Dedifferentiated amniotic fluid mesenchymal stem cell (primary cell): ENCODE data around the gene SNX33.
"Not testable (repeated sequence)": the region's sequence is repeated elsewhere in the genome, so short reads cannot be mapped to it uniquely, and the experiment has no call there.

Experiments
- DNase-seq: peaks from one replicate; pipeline ENCODE4 v3.0.0-alpha.2; 2016; ENCODE audit errors: extremely low spot score

SNX33 gene, protein sequence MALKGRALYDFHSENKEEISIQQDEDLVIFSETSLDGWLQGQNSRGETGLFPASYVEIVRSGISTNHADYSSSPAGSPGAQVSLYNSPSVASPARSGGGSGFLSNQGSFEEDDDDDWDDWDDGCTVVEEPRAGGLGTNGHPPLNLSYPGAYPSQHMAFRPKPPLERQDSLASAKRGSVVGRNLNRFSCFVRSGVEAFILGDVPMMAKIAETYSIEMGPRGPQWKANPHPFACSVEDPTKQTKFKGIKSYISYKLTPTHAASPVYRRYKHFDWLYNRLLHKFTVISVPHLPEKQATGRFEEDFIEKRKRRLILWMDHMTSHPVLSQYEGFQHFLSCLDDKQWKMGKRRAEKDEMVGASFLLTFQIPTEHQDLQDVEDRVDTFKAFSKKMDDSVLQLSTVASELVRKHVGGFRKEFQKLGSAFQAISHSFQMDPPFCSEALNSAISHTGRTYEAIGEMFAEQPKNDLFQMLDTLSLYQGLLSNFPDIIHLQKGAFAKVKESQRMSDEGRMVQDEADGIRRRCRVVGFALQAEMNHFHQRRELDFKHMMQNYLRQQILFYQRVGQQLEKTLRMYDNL

DNA sequence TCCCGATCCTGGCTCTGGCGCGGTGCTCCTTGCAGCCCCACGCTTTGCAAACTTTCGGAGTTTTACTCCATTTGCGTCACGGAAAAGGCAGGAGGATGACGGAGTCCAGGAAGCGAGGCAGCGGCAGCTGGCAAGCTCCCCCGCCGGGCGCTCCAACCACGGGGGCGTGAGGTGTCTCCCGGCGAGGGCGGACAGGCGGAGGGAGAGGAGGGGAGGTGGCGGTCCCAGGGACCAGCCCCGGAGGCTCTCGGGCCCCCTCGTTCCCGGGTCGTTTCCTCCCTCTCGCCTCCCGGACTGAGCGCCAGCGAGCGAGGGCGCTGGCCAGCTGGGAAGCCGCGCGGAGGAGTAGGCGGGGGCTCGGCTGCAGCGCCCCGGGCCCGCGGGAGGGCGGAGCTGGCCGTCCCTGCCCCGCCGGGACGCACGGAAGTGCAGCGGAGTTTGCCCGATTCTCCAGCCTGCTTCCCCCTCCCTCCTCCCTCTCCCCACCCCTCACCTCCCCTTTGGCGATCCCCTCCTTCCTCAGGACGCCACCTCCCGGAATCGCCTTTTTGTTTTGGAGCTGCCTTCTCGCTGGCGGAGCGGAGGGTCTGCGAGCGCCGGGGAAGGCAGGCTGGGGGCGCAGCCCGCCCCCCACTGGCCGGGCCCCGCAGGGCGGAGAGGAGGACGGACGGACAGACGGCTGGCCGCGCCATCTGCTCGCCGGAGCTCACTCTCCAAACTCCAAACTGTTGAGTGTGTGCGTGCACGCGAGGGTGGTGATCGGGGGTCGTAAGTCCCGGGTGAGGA is at the start of gene SNX33:
SNX33 (plus strand) TSS at position 543 of the 786 bp plus-strand sequence. CDS start 1,191 bp downstream, outside the sequence.
- DNase-seq: peak; percentile 69

DNA sequence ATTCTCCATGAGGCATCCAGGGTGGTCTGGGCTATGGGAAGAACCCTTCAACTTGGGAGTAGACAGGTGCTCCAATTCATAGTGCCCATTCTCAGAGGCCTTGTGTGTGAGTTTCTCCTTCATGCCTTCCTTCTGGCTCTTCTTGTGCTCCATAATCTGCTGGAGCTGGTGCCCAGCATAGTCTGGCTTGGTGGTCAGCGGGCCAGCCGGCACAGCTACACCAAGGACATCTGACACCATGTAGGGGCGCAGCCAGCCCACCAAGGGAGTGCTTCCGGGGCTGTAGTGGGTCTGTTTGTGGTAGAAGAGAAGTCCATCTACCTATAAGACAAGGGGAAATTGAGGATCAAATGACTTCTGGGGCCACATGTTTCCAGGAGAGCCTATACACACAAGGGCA is 49.4 kb upstream of the SNX33 start:
- no peak for DNase-seq

DNA sequence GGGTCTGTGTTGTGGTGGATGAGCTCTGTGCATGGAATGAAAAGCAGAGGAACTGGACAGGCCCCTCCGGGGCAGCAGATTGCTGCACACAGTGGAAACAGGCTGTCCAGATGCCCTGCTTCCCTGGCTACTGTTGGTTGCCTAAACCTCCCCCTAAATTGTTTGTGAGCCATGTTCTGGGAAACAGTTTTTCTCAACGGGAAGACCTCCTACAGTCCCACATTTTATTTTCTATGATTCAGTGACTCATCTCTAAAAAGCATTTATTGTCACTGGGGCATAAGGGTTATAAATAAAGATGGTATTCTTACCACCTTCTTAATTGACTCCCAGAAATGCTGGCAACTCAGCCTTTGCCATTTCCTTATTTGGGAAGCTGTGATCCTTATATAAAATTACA is 48.3 kb upstream of the SNX33 start:
- DNase-seq: no peak

DNA sequence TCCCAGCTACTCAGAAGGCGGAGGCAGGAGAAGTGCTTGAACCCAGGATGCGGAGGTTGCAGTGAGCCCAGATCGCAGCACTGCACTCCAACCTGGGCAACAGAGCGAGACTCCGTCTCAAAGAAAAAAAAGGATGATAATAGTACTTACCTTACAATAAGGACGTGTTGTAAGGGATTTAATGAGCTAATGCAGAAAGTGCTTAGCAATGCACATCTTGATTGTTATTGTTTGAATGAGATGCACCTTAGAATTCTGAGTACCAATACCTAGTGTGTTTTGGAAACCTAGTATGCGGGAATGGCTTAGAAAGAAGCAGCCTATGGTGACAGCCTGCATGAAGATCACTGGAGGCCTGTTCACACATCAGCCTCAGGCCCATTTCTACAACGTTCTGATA is 41.7 kb upstream of the SNX33 start:
- no peak for DNase-seq

DNA sequence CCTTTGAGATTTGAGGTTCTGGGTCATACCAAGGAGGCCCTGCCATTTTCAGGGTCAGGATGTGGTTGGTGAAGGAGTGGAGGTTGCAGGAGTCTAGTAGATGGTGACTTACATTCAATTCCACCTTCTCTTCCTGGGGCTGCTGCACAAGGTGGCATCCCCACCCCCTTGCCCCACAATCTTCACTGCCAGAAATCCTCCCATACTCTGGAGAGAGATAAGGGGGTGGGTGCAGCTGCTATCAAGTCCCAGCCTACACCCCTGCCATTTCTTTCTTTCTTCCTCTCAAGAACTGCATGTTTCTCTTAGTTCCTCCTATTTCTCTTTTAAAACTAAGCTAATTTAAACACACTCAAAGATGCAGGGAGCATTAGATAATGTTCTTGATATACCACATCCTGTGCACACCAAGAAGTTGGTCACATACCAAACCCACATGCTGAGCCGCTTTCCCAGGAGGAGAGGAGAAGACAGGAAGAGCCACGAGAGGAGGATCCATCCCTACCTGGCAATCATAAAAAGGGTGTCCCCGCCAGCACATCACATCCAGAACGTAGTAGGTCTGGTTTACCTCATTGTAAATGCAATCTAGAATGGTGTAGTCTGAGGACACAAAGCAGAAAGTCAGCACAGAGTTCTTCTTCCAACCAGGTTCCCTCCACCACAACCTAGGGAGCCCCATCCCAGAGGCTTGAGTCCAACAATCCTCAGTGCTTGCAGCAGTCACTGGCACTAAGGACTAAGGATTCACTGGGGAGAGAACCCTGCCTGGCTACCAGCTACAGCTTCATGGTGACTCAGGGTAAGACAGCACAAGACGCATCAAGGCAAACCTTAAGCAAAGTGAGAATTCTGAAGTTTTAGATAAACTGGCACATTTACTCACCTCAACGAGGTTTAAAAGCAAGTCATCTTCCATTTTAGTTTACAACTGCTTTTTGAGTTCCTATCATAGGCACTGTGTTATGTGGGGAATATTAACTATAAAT is 40.7 kb upstream of the SNX33 start:
- no peak for DNase-seq

DNA sequence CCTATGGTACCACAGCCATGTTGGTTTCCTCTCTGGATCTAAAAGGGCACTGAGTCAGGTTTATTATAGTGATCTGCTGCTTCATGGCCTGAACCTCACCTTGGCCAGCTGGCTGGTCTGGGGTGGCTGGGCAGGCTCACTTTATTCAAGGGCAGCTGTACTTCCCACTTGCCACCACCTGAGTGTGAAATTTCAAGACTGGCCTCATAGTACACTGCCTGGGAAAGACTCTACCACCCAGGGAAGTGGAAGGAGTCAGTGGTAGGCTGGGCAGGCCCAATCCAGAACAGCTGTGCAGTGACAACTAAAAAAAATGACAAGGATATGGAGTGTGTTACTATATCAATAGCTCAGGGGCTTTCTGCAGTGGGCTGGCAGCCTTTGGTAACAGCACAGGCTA is 30.9 kb upstream of the SNX33 start:
- no peak for DNase-seq

DNA sequence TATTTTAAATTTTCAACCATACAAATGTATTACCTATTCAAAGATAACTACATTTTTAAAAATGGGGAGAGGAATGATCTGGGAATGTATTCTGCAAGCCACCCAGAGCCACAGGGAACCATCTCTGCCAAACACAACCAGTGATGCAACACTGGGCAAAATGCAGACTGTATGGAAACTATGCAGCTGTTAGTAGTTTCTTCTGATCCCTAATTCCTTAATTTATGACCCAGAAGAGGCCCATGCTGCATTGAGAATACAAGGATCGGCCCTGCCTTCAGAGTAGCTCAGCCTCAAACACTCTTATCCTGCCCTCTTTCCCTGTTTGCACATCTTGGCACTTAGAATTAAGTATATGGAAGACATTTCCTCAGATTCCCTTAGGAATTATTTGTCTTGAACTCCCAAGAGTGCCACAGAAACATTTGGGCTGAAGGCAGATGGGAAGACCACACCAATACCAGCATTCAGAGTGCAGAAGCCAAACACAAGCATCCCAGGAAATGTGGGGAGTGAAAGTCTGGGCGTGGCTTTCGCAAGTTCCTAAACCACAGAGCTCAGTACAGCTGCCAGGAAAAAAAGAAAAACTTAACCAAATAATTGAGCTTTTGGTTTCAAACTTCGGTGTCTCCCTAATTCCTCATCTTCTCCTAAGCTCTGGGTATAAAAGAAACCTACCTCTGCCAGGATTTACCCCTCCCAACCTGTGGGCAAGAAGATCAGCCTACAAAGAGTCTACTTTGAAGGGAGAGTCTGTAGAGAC is 27.5 kb upstream of the SNX33 start:
- peak; percentile 78 for DNase-seq

DNA sequence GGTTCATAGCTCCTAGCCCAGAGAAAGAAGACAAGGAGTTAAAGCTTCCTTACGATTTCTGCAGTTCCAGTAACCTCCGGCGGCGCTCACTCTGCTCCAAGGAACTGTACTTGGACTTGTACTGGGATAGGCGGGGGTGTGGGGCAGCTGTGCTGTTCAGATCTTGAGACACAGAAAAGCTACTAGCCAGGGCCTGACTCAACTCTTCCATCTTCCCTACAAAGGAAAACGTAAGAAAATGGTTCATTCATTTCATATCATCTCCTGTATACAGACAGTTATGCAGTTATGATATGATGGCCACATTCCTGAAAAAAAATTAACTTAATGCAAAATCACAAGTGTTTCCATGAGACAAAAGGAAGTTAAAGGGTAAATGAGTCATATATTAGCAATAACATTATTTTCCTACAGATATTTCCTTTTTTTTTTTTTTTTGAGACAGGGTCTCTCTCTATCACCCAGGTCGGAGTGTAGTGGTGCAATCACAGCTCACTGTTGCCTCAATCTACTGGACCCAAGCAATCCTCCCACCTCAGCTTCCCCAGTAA is 26.8 kb upstream of the SNX33 start:
- peak; percentile 37 for DNase-seq

DNA sequence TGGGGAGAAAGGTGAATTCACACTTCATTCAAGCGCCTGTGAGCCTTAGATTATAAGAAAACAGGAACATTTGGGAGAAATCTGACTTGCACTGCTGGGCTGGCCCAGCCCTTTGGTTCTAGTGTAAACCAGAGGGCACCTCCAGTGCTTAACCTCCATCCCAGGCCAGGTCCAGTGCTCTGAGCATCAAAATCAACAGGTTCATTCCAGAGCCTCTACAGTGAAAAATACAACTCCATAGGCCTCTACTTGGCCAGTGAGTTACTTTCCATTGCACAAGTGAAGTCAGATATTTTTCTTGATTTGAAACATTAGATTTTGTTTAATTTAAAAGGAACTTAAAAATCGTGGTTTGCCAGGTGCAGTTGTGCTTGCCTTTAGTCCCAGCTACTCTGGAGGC is 25.2 kb upstream of the SNX33 start:
- no peak for DNase-seq

DNA sequence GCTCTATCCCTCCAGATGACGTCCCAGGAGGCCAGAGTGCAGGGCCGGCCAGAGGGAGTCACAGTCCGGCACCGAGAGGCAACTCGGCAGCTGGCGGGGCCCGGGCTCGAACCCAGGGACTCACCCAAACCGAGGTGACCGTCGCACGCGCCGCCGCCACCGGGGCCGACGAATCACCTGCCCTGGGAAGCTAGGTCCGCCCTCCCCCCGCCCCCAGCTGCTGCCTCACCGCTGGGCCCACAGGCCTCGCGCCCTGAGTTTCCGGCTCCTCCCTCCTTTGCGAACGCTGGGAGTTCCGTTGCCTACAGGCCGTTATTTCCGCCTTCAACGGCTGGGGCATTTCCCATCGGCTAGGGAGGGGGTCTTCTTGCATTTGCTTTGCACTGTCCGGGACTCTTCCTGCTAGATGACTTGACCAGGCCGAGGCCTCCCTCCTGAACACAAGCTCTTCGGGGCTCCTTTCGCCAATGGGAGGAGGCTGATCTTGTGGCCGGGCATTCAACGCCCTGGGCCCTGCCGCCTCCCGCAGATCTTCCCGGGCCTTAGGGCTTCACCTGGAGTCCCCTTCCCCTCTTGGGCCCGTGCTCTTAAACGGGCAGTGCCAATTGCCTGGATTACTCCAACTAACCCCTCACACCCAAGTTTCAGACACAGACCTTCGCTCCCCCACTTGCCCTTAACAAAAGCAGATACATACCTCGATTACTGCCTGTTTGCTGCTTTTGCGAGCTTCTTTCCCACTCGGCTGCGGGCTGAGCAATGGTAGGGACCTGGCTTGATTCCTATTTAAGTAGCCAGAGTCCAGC is 22.0 kb upstream of the SNX33 start, which contains the start of gene SNUPN:
SNUPN (minus strand) TSS at position 184 of the 806 bp plus-strand sequence. CDS start 4,674 bp downstream, outside the sequence.
- peak; percentile 79 for DNase-seq

DNA sequence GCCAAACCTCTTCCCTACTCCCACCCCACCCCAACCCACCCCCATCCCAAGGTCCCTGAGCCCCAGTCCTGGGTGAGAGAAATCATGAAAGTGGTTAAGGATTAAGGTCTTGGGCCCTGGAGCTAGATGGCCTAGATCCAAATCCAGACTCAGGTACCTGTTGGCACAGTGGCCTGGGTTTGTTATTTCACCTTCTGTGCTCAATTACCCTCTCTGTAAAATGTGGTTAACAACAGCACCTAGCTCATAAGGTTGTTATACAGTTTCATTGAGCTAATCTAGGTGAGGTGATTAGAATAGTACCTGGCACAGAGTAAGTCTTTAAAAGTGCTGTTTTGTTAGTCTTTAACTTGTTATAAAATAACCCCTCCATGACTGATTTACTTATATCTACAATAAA is 15.8 kb upstream of the SNX33 start:
- no peak for DNase-seq

DNA sequence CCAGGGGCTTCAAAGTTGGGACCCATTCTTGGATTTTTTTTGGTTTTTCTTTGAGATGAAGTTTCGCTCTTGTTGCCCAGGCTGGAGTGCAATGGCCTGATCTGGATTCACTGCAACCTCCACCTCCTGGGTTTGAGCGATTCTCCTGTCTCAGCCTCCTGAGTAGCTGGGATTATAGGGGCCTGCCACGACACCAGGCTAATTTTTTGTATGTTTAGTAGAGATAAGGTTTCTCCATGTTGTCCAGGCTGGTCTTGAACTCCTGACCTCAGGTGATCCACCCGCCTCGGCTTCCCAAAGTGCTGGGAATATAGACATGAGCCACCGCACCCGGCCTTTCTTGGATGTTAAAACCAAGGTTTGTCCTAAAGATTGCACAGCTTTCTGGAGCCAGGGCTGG is 13.8 kb upstream of the SNX33 start:
- DNase-seq: not testable (repeated sequence)

DNA sequence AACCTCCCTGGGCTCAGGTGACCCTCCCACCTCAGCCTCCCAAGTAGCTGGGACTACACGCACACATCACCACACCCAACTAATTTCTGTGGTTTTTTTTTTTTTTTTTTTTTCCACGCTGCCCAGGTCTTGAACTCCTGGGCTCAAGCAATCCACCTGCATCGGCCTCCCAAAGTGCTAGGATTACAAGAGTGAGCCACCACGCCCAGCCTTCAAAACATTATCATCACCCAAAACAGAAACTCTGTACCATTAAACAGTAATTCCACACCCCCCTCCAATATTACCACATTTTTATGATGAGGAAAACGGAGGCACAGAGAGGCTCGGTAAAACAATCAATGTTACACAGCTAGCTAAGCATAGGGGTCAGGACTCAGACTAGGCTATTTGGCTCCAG is 11.7 kb upstream of the SNX33 start:
- DNase-seq: no peak

DNA sequence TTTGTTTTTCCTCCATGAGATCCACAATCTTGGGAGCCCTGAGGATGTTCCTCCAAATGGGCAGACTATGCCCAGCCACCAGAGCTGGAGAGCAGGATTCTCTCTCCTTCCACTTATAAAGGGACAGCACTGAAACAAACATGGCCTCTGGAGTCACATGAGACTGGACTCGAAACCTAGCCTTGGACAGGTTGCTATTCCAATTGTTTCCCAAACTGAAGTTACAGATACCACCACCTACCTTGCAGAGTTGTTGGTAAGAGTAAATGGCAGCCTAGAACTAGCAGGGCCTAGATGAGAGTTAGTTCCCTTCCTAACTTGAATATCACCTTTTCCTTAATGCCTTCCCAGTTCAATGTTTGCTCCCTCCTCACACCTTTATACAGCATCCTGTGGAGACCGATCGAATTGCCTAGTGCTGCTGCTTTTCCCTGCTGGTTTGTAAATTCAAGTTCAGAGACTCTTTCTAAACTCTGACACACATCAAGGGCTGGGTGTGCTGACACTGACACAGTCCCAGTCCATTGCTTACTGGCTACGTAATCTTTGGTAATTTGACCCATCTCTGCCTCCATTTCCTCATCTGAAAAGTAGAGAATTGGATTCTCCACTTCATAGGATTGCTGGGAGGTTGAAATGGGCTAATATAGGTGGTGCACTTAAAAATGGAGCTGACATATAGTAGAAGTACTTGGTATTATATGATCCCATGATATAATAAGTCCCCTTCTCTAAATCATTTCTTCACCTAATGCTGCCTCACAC is 10.3 kb upstream of the SNX33 start:
- no peak for DNase-seq

DNA sequence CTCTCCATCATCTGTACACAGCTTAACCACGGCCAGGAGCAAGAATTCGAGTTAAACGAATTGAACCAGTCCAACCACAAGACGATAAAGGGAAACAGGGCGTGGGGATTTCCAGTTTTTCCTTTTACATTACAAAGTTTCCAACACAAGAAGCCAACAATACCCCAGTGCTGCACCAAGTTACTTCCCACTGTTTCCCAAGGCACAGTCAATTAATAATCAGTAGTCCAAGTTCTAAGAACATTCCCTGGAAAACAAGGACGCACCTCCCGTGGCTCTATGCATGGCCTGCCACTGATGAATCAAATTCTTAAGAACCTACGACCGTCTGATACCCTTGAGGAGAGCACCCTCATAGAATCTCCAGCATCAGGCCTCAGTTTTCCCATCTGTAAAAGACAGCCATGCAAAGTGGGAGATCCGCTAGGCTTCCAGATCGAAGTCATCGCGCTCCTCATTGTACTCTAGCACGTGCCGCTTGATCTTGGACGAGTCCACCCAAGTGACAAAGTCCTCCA is 8.5 kb upstream of the SNX33 start:
- no peak for DNase-seq

DNA sequence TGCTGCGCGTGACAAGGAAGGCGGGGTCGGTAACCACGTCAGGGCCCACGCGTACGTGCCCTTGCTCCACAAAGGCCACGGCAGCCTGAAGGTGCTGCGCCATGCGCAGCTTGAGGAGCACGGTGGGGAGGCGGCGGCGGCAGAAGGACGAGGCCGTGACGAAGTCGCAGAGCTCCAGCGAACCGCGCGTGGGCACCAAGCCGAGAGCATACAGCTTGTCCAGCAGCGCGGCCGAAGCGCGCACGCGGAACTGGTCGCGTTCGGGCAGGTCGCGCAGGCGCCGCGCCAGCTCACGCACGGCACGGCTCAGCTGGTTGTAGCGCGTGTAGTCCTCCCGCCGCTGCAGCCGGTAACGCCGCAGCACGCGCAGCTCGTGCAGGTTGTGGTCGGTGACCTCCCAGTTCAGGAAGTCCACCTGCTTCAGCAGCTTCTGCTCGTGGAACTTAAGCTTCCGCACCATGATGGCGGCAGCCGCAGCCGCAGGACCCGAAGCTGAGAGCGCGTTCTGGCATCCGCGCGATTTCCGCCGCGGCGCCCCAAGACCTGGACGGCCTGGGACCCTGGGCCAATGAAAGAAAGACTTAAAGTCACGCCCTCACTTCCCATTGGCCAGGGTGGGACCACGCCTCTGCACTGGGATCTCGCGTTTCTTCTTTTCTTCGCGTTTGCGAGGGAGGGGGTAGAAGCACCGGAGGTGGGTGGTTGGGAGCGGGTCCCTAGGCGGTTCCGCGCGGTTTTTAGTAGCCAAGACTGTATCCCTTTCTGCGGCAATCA is 7.8 kb upstream of the SNX33 start, which contains the start of gene IMP3:
IMP3 (minus strand) TSS at position 516 of the 774 bp plus-strand sequence; CDS start at position 460, 56 bp downstream.
- DNase-seq: peak; percentile 98

DNA sequence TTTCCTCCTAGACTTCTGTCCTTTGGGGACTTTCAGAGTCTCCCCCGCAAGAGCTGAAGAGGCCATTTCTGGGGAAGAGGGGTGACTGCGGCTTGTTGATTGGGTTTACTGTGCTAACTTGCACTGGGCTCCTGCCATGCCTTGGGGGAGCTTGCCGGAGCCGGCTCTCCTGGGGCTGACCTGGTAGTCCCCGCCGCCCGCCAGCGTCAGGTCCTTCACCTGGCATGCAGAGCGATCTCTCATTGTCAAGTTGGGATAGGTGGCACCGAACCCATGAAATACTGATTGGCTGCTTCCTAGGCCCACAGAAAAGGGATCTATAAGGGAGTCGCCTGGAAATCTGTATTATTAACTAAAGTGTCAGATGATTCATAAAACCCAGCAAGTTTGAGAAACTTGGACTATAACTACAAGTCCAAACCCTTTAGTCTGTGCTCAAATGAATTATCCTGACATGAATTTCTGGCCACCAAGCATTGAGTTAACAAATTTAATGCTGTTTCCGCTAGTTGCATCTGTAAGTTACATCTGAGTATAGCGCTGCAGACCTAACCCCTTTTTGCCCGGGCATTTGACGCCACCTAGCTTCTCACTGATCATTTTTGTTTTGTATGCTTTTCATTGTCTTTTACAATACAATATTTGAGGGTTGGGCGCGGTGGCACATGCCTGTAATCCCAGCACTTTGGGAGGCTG is 7.1 kb upstream of the SNX33 start:
- DNase-seq: no peak
